ENCODE data around the gene NCKAP1.
"Not testable (repeated sequence)": the region's sequence is repeated elsewhere in the genome, so short reads cannot be mapped to it uniquely, and the experiment has no call there.

The NCKAP1 gene, protein sequence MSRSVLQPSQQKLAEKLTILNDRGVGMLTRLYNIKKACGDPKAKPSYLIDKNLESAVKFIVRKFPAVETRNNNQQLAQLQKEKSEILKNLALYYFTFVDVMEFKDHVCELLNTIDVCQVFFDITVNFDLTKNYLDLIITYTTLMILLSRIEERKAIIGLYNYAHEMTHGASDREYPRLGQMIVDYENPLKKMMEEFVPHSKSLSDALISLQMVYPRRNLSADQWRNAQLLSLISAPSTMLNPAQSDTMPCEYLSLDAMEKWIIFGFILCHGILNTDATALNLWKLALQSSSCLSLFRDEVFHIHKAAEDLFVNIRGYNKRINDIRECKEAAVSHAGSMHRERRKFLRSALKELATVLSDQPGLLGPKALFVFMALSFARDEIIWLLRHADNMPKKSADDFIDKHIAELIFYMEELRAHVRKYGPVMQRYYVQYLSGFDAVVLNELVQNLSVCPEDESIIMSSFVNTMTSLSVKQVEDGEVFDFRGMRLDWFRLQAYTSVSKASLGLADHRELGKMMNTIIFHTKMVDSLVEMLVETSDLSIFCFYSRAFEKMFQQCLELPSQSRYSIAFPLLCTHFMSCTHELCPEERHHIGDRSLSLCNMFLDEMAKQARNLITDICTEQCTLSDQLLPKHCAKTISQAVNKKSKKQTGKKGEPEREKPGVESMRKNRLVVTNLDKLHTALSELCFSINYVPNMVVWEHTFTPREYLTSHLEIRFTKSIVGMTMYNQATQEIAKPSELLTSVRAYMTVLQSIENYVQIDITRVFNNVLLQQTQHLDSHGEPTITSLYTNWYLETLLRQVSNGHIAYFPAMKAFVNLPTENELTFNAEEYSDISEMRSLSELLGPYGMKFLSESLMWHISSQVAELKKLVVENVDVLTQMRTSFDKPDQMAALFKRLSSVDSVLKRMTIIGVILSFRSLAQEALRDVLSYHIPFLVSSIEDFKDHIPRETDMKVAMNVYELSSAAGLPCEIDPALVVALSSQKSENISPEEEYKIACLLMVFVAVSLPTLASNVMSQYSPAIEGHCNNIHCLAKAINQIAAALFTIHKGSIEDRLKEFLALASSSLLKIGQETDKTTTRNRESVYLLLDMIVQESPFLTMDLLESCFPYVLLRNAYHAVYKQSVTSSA

DNA sequence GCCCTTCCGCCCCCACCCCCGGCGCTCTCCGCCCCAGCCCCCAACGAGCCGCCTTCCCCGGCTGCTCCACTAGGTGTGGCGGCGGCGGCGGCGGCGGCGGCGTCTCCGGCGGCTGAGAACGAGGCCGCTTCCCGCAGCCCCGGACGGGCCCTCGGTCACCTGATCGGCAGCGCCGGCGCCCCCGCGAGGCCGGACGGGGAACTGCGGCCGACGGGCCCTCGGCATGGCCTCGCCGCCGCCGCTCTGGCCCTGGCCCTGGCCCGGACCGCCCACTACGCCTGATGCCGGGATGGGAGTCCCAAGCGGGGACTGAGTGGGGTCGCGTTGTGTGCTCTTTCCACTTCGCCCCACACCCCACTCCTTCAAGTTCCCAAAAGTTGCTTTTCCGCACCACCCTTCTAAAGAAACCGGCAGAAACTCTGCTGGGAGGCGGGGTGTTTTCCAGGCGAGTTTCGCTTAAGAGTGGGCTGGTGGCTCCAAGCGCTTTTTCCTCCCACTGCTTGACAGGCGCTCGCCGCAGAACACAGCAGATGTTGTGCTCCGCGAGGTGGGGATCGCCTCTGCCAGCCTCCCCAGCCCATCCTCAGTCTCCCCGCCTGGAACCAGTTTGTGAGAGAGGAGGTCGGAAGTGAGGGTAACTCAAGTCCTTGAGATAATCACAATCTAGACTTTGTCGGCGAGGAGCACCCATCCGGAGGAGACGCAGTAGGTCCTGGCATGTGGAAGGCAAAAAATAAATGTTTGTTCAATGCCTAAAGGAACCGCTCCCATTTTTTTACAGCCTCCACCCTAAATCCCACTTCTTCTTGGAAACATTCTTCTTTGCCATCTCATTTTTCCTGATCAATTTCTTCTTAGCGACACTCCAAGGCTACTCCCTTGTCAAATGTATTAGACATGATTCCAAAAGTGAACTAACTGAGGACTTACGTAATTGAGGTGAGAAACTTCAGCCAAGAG is at the start of gene NCKAP1:
Gene NCKAP1 (minus strand): TSS at position 117 of the 960 bp plus-strand sequence. CDS start 358 bp downstream, outside the sequence.
- peak; percentile 85 for DNase-seq

DNA sequence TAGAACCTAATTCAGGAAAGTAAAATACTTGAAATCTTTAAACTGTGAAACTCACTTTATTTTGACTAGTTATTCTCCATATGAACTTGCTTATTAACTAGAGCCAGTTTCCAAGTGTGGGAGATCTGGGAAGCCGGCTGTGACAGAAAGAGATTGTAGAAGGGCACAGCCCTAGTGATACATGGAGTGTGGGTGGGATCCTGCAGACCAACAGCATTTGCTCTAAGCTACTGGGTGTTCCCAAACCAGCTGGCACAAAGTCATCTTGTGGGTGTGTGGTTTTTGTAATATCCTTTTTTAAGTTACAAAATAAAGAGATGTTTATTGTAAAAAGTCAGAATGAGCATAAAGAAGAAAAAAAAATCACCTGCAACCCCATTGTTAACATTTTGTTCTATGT is 43.7 kb upstream of the NCKAP1 start:
- DNase-seq, result no peak

DNA sequence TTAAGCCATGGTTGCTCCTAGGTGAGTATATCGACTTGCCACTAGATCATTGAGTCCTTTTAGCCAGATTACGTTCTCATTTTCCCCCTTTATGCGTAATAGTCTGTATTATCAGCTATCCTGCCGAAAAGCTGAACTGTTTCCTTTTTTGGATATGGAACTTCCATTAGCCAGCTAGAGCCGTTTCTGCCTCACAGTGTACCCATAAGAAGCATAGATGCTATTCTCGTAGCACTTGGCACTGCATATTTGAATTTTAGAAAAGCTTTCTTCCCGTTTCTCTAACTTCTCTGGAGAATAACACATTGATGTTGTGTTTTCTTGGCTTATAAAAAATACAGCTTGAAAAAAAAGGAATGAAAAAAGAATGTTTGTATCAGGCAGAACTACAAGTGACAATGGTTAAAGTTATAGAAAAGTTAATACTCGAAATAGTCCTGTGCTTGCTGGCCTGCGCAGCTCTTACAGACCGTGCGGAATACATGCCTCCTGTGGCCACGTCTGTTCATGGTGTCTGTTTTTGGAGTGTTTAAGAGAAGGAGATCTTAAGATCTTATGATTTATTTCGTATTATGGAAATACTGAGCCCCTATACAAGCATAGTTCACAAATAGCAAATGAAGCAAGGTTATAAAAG is 41.0 kb upstream of the NCKAP1 start:
- no peak for DNase-seq

DNA sequence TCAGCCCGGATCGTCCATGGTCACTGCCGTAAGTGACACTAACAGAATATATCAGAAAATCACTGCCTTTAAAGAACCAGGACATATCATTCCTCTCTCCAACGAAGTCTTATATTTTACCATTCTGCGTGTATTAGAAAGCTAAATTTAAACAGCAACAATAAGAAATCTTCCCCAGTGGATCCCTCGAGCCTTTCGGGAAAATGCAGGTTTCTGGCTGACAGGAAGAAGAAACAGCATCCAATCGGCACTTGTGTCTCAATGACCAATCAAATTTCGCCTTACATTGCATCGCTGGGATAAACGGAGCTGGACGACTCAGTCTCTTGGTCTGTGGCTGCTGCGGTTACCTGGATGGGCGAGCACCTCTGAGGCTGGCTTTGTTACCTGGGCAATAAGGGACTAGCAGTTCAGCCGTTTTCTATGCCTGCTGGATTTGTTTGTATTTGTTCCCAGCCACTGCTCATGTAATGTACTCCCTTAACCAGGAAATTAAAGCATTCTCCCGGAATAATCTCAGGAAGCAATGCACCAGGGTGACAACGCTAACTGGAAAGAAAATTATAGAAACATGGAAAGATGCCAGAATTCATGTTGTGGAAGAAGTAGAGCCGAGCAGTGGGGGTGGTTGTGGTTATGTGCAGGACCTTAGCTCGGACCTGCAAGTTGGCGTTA is 40.3 kb upstream of the NCKAP1 start, which contains the start of gene DUSP19:
Gene DUSP19 (plus strand): TSS at position 284 of the 675 bp plus-strand sequence. CDS start 187 bp downstream, at position 471.
- peak; percentile 92 for DNase-seq

DNA sequence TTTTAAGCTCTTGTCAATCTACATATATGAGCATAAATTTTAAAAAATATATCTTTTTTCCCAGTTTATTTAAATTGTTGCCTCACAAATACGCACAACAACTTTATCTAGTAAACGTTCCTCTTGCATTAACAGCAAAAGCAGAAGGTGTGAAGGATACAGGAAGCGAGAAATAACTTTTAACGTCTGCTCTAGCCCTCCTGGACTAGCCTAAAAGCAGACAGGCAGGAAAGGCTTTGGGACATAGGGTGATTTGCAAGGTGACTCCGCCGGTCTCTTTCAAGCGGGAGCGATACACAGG is 39.9 kb upstream of the NCKAP1 start:
- DNase-seq, result no peak

DNA sequence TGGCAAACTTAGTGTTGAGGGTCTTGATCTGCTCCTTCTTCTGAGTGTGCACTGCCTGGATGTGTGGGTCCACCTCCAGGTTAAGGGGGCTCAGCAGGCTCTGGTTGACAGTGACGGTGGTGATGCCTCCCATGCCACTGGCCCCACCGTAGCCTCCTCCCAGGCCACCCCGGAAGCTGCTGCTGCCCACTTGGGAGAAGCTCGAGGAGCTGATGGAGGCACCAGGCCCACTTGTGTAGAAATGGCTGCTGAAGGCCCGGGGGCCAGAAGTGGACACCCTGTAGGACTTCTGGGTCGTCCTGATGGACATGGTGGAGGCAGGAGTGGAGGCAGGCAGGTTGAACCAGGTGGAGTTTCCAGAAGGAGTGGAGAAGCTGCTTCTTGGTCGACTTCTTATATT is 33.9 kb upstream of the NCKAP1 start:
- DNase-seq, result no peak

DNA sequence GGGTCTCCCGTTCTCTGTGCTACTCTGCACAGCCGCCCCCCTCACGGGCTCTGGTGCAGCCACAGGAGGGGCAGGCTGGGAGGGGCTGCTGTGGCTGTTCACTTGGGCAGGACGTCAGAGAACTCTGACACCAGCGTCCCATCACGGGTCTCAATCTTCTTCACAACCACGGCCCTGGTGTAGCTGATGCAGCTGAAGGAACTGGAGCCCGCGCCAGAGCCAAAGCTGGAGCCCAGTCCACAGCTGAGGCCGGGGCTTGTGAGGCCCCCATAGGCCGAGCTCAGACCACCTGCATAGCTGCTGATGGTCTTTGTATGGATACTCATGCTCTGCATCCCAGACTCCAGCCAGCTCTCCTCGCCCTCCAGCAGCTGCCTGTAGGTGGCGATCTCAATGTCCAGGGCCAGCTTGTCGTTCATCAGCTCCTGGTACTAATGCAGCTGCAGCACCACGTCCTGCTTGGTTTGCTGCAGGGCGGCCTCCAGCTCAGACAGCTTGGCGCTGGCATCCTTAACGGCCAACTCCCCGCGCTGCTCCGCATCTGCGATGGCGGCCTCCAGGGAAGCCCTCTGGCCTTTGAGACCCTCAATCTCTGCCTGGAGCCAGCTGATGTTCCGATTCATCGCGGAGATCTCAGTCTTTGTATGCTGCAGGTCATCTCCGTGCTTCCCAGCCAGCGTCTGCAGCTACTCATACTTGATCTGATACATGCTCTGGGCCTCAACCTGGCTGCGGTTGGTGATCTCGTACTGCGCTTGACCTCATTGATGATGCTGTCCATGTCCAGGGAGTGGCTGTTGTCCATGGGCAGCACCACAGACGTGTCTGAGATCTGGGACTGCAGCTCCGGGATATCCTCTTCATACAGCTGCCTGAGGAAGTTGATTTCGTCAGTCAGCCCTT is 32.9 kb upstream of the NCKAP1 start:
- DNase-seq, result no peak

DNA sequence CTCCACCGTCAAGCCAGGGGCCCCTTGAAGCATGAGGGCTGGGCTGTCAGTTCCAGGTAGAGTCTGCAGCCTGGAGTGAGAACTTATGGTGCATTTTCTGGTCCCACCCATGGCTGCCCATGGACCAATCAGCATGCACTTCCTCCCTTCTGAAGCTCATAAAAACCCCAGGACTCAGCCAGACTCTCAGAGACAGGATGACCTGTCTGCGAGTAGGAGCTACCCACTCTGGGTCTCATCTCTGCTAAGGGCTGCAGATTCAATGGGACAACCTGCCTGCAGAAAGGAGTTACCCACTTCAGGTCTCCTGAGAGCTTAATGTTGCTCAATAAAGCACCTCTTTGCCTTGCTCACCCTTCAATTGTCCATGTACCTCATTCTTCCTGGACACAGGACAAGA is 30.9 kb upstream of the NCKAP1 start:
- DNase-seq, result no peak

DNA sequence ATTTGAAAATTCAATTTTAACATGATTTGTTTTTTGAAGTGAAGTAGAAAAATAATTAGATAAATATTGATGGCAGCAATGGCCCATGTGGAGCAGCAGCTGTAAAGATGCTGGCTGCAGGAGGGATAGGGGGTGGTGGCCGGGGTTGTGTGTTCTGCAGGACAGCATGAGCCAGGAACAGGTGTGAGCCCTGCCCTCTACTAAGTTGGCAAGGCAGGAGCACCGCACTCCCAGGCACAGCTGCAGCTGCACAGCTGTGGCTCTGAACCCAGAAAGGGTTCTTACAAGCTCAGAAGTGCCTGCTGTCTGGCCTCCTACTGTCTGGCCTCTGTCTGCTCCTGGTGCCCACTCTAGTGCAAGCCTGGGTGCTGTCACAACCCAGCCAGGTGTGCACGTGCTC is 30.3 kb upstream of the NCKAP1 start:
- no peak for DNase-seq

DNA sequence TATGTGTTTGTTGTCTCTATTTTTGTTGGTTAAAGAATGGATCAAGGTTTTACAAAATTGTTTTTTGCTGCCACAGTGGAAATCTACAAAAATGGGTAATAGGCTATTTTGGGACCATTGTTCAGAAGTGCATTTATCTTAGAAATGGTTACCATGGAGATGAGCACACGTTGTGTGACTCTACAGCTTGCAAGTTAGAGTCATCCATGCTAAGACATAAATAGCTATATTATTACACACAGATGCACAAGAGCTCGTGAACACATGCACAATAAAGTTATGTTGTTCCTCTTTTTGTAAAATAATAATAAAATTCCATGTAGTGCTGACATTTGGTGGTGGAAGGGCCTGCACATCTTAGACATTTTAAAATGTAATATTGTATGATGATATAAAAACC is 24.8 kb upstream of the NCKAP1 start:
- no peak for DNase-seq

DNA sequence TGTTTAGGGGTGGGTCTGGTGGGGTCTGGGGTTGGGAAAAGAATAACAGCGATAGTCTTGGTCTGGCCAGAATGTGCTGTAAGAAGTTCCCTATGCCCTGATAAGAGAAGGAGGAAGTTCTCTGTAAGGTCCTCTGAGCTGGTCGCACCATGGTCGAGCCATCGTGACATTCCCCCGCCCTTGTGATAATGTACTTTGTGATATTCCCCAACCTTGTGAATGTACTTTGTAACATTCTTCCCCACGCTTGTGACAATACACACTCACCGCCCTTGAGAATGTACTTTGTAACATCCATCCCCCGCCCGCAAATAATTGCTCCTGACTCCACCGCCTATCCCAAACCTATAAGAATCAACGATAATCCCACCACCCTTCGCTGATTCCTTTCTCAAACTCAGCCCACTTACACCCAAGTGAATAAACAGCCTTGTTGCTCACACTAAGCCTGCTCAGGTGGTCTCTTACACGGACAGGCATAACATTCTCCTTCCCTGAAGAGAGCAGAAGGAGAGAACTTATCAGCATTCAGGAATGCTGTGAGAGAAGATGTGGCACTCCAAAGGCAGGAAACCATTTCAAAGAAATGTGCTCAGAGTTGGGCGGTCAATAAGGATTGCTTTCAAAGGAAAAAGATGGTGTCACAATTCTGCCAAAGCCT is 22.4 kb upstream of the NCKAP1 start:
- no peak for DNase-seq

DNA sequence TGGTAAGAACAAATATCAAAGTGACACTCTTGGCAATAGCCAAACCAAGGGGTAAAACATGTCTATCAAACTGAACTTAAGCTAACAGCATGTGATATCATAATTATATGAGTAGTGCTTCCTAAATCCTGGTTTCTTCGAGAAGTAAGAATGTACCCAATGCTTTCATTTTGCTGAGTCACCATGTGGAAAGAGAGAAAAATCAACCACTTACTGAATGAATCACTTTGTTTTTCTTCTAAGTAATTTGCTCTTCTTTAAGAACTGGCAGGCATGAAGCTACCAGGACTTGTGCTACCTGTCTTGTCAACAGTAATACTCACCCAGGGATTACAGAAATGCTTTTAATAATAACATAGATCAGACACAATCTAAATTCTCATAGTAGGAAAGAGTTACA is 21.3 kb upstream of the NCKAP1 start:
- DNase-seq, result no peak

DNA sequence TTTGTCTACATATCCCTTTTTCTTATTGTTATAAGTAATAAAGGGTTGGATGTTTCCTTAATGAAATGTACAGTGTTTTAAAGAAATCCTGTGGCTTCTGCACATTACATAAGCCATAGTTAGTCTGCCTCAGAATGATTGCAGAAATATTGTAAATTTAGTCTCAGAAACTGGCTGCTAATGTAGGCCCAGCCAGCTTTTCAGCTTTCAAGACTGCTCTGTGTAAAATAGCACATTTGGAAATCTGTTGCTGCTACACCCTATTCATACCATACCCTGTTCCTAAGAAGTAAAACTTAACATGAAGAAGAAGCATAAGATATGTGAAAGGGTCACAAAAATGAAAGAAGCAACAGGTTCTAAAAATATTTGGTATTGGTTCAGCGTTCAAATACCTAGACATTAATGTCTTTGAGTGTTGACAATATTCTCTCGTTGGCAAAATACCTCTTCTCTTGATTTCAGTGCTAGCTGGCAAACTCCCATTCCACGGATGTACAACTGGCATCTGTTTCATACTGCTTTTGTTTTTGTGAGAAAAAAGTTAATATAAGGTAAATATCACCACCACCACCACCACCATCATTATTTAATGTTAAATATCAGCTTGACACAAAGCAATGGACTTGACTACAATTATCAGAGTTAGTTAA is 19.2 kb upstream of the NCKAP1 start:
- no peak for DNase-seq

DNA sequence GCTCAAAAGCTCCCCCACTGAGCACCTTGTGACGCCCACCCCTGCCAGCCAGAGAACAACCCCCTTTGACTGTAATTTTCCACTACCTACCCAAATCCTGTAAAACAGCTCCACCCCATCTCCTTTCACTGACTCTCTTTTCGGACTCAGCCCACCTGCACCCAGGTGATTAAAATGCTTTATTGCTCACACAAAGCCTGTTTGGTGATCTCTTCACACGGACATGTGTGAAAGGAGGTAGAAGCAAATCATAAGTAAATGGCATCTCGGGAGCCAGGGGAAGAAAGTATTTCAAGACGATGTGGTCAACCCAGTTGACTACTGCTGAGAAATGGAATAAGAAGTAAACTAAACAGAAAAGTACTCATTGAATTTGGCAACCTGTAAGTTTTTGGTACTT is 11.2 kb upstream of the NCKAP1 start:
- DNase-seq, result no peak

DNA sequence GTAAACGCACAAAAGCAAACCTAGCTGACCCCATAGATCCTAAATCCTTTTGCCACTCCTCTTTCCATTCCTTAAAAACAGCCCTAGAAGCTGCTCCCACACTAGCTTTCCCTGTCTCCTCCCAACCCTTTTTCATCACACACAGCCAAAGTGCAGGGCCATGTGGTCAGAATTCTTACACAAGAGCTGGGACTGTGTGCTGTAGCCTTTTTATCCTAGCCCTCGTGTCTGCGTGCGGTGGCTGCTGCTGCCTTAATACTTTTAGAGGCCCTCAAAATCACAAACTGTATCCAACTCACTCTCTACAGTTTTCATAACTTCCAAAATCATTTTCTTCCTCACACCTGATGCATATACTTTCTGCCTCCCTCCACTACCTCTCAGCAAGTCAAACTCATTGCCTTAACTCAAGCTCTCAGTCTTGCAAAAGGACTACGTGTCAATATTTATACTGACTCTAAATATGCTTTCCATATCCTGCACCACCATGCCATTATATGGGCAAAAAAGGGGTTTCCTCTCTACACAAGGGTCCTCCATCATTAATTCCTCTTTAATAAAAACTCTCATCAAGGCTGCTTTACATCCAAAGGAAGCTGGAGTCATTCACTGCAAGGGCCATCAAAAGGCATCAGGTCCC is 9.3 kb upstream of the NCKAP1 start:
- not testable (repeated sequence) for DNase-seq

DNA sequence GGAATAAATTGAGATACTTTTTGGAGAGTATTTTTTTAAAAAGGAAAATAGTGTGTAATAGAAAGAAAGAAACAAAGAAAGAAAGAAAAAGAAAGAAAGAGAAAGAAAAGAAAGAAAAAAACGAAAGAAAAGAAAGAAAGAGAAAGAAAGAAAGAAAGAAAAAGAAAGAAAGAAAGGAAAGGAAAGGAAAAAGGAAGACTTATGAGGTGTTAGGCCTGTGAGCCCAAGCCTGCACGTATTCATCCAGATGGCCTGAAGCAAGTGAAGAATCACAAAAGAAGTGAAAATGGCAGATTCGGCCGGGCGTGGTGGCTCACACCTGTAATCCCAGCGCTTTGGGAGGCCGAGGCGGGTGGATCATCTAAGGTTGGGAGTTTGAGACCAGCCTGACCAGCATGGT is 5.3 kb upstream of the NCKAP1 start:
- not testable (repeated sequence) for DNase-seq

DNA sequence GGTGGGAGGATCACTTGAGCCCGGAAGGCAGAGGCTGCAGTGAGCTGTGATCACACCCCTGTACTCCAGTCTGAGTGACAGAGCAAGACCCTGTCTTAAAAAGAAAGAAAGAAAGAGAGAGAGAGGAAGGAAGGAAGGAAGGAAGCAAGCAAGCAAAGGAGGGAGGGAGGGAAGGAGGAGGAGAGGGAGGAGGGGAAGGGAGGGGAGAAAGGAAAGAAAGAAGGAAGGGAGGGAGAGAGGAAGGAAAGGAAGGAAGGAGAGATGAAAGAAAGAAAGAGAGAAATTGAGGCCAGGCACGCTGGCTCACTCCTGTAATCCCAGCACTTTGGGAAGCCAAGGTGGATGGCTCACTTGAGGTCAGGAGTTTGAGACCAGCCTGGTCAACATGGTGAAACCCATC is 2.3 kb upstream of the NCKAP1 start:
- no peak for DNase-seq

DNA sequence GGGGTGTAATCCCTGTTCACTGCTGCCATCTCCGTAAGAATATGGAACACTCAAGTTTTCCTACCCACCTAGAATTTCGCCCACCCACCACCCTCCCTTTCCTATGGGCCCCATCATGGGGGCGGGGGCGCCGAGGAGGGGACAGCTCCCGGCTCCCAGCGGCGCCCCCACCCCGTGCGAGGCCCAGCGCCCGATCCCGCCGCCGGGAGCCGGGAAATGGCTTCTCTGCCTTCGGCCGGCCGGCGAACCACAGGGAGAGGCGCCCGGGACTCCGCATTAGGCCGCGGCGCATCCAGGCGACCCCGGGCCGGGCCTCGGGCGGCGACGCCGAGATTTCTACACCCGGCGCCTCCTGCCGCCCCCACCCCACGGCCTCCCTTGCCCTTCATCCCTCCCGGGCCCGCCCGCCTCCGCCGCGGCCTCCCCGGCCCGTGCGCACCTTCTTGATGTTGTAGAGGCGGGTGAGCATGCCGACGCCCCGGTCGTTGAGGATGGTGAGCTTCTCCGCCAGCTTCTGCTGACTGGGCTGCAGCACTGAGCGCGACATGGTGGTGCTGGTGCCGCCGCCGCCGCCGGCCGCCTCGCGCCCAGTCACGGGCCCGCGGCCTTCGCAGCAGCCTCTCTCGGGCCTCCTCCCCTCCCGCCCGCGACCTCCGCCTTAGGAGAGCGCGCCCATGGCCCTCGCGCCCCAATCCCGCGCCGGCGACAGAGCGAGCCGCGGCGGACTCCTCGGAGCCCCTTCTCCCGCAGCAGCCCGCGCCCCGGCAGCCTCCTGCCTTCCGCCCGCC is 510 bp downstream of the NCKAP1 start:
- DNase-seq, result peak; percentile 46

Data from CD4-positive, alpha-beta T cell treated with Interleukin-17A for 1 hour (primary cell).